K562 (cell line): ENCODE data around the gene PGD. TPM values are rescaled to one million over a fixed set of nuclear protein-coding genes. Genes with fewer than 3 reads are reported as not detected.

Experiments
- CBX8 ChIP-seq: fragments of 200-600 bp; sonication (generic); IDR thresholded peaks from 2 replicates; pipeline ENCODE4 v1.6.1; 2012; ENCODE audit warnings: borderline replicate concordance, mixed run types, low read depth, mild to moderate bottlenecking, moderate library complexity, mixed read lengths, low read length, control low read depth, inconsistent platforms; ENCODE audit not compliant: poor library complexity, severe bottlenecking; ENCODE audit errors: extremely low read depth
- HEY1 ChIP-seq: fragments of 250-450 bp; sonication (Bioruptor Pico); IDR thresholded peaks from 2 replicates; pipeline ENCODE4 v1.5.0; 2020; ENCODE audit warnings: mild to moderate bottlenecking, moderate library complexity, borderline replicate concordance
- KAT2B ChIP-seq: IDR thresholded peaks from one replicate; pipeline ENCODE4 v1.6.1; 2012; ENCODE audit warnings: low read depth, mild to moderate bottlenecking, control low read depth, inconsistent platforms, low read length, moderate library complexity
- NCOA2 ChIP-seq, 2 experiments: fragments of 450-650 bp; IDR thresholded peaks; 2 replicates each; pipeline ENCODE4 v1.6.1; 2018; ENCODE audit warnings: mild to moderate bottlenecking in 2 of 2, moderate library complexity in 1 of 2; ENCODE audit not compliant: partially characterized antibody in 2 of 2
- POLR2H ChIP-seq: IDR thresholded peaks from 2 replicates; pipeline ENCODE4 v1.6.1; 2016; ENCODE audit warnings: missing genetic modification characterization, low read depth, mild to moderate bottlenecking, control low read depth, missing compliant biosample characterization, moderate library complexity
- SNIP1 ChIP-seq: fragments of 450-650 bp; IDR thresholded peaks from 2 replicates; pipeline ENCODE4 v1.7.1; 2017; ENCODE audit warnings: low read depth, mild to moderate bottlenecking
- TEAD4 ChIP-seq, 2 experiments: sonication (generic) in 1 of 2; formaldehyde crosslinking in 1 of 2; IDR thresholded peaks; 2 replicates each; pipeline versions ENCODE4 v1.6.1 to v1.8.0; 2012 to 2022; ENCODE audit warnings: borderline replicate concordance in 1 of 2, inconsistent platforms in 1 of 2, low read length in 1 of 2, mild to moderate bottlenecking in 1 of 2, missing genetic modification reagents in 1 of 2
- XRCC3 ChIP-seq: fragments of 450-650 bp; IDR thresholded peaks from 2 replicates; pipeline ENCODE4 v1.6.1; 2017; ENCODE audit warnings: mild to moderate bottlenecking, moderate library complexity
- polyA plus RNA-seq, 8 experiments: library from polyadenylated mRNA; depleted of rRNA in 4 of 8; stranded (reverse) in 5 of 8; unstranded in 3 of 8; fragments of >200 nt; fragmentation: Nextera tagmentation in 2 of 8; fragmentation: Illumina TruSeq in 1 of 8; extraction: Ambion mirVana in 2 of 8; extraction: Trizol in 1 of 8; gene quantifications; 2 replicates each; pipeline versions ENCODE4 v1.2.1 to v1.2.3, GENCODE V29; 2011 to 2014; ENCODE audit warnings: inconsistent platforms in 1 of 8, missing spikeins in 1 of 8
- total RNA-seq, 7 experiments: library from RNA; depleted of rRNA in 6 of 7; stranded (reverse); fragments of >200 nt in 6 of 7; fragmentation: Illumina TruSeq in 2 of 7; extraction: Trizol in 2 of 7; gene quantifications; 2 replicates each; pipeline versions ENCODE4 v1.2.1 to v1.2.3, GENCODE V29; 2011 to 2021; ENCODE audit warnings: low replicate concordance in 1 of 7
- TF ChIP-seq, protein P1 (sequence below): sonication (generic); formaldehyde crosslinking; IDR thresholded peaks from 2 replicates; pipeline ENCODE4 v1.9.0; 2022; ENCODE audit warnings: mild to moderate bottlenecking, missing genetic modification reagents
- TF ChIP-seq, protein P2 (sequence below): fragments of 250-450 bp; sonication (Bioruptor Pico); IDR thresholded peaks from 2 replicates; pipeline ENCODE4 v1.4.0; 2020; ENCODE audit warnings: mild to moderate bottlenecking, moderate library complexity, borderline replicate concordance
- TF ChIP-seq, protein P3 (sequence below): sonication (generic); formaldehyde crosslinking; IDR thresholded peaks from 2 replicates; pipeline ENCODE4 v1.8.0; 2023; ENCODE audit warnings: mild to moderate bottlenecking, missing genetic modification reagents
- TF ChIP-seq, protein P4 (sequence below): sonication (generic); formaldehyde crosslinking; IDR thresholded peaks from 2 replicates; pipeline ENCODE4 v1.8.1; 2023; ENCODE audit warnings: mild to moderate bottlenecking, missing genetic modification reagents
- TF ChIP-seq, protein P5 (sequence below): sonication (generic); formaldehyde crosslinking; IDR thresholded peaks from 2 replicates; pipeline ENCODE4 v1.8.1; 2023; ENCODE audit warnings: mild to moderate bottlenecking, missing genetic modification reagents
- TF ChIP-seq, protein P6 (sequence below): fragments of 450-650 bp; IDR thresholded peaks from 2 replicates; pipeline ENCODE4 v1.6.1; 2017; ENCODE audit warnings: antibody characterized with exemption

The PGD gene
- total and polyA plus RNA-seq, 9 of the 15 experiments (the other 6 are each of a cell fraction or from before 2014, with no cell fraction given), result 177 to 542 (median 270) TPM

DNA sequence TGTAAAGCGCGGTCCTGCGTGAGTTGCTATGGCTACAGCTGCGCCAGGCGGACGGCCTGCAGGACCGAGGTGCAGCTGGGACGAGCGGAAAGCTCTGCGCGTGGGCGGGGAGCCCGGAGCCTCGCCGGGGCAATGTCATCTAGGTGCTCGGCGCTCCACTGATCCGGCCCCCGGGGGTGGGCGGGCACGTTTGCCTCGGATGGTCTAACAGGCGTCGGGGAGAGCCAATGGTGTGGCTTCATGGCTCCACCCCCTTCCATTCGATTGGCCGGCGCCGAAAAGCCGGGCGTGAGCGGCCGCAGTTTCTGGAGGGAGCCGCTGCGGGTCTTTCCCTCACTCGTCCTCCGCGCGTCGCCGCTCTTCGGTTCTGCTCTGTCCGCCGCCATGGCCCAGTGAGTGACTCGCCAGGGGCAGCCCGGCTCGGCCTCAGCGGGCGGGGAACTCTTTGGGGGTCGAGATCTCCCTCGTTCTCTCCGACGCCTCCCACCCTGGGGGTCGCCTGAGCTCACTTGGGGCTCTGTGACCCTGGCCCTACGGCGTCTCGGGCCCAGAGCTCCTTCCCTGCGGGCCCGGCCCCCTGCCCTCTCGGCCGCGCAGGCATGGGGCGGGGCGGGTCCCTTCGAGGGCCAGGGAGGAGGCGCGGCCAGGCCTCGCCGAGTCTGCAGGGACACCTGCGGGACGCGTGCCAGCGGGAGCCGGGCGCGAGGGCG is at the start of gene PGD (continued):
- TF ChIP-seq, protein P1, sequence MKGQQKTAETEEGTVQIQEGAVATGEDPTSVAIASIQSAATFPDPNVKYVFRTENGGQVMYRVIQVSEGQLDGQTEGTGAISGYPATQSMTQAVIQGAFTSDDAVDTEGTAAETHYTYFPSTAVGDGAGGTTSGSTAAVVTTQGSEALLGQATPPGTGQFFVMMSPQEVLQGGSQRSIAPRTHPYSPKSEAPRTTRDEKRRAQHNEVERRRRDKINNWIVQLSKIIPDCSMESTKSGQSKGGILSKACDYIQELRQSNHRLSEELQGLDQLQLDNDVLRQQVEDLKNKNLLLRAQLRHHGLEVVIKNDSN (CRISPR knock-in tag), result peak; percentile 12; the same call in 1 of the 2 replicates
- TF ChIP-seq, protein P2, sequence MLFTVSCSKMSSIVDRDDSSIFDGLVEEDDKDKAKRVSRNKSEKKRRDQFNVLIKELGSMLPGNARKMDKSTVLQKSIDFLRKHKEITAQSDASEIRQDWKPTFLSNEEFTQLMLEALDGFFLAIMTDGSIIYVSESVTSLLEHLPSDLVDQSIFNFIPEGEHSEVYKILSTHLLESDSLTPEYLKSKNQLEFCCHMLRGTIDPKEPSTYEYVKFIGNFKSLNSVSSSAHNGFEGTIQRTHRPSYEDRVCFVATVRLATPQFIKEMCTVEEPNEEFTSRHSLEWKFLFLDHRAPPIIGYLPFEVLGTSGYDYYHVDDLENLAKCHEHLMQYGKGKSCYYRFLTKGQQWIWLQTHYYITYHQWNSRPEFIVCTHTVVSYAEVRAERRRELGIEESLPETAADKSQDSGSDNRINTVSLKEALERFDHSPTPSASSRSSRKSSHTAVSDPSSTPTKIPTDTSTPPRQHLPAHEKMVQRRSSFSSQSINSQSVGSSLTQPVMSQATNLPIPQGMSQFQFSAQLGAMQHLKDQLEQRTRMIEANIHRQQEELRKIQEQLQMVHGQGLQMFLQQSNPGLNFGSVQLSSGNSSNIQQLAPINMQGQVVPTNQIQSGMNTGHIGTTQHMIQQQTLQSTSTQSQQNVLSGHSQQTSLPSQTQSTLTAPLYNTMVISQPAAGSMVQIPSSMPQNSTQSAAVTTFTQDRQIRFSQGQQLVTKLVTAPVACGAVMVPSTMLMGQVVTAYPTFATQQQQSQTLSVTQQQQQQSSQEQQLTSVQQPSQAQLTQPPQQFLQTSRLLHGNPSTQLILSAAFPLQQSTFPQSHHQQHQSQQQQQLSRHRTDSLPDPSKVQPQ, result no peak
- TF ChIP-seq SNIP1 (no peak), POLR2H (tag) (peak; percentile 81), KAT2B (no peak), CBX8 (no peak), XRCC3 (no peak; the same call in 1 of the 2 replicates), TEAD4 (IDR thresholded peaks at IDR 0.05; ENCODE audit: low read length) (no peak; the same call in none of the 2 replicates), TEAD4 (CRISPR knock-in tag; IDR thresholded peaks at IDR 0.05; ENCODE audit: borderline replicate concordance) (peak; percentile 72; the same call in 1 of the 2 replicates), HEY1 (CRISPR knock-in tag) (no peak), NCOA2 (IDR thresholded peaks at IDR 0.05; ENCODE audit: partially characterized antibody in 2 of 2) (no peak)
- TF ChIP-seq, protein P3, sequence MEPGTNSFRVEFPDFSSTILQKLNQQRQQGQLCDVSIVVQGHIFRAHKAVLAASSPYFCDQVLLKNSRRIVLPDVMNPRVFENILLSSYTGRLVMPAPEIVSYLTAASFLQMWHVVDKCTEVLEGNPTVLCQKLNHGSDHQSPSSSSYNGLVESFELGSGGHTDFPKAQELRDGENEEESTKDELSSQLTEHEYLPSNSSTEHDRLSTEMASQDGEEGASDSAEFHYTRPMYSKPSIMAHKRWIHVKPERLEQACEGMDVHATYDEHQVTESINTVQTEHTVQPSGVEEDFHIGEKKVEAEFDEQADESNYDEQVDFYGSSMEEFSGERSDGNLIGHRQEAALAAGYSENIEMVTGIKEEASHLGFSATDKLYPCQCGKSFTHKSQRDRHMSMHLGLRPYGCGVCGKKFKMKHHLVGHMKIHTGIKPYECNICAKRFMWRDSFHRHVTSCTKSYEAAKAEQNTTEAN (CRISPR knock-in tag), result no peak
- TF ChIP-seq, protein P4, sequence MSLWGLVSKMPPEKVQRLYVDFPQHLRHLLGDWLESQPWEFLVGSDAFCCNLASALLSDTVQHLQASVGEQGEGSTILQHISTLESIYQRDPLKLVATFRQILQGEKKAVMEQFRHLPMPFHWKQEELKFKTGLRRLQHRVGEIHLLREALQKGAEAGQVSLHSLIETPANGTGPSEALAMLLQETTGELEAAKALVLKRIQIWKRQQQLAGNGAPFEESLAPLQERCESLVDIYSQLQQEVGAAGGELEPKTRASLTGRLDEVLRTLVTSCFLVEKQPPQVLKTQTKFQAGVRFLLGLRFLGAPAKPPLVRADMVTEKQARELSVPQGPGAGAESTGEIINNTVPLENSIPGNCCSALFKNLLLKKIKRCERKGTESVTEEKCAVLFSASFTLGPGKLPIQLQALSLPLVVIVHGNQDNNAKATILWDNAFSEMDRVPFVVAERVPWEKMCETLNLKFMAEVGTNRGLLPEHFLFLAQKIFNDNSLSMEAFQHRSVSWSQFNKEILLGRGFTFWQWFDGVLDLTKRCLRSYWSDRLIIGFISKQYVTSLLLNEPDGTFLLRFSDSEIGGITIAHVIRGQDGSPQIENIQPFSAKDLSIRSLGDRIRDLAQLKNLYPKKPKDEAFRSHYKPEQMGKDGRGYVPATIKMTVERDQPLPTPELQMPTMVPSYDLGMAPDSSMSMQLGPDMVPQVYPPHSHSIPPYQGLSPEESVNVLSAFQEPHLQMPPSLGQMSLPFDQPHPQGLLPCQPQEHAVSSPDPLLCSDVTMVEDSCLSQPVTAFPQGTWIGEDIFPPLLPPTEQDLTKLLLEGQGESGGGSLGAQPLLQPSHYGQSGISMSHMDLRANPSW (CRISPR knock-in tag), result no peak
- TF ChIP-seq, protein P5, sequence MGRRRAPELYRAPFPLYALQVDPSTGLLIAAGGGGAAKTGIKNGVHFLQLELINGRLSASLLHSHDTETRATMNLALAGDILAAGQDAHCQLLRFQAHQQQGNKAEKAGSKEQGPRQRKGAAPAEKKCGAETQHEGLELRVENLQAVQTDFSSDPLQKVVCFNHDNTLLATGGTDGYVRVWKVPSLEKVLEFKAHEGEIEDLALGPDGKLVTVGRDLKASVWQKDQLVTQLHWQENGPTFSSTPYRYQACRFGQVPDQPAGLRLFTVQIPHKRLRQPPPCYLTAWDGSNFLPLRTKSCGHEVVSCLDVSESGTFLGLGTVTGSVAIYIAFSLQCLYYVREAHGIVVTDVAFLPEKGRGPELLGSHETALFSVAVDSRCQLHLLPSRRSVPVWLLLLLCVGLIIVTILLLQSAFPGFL (CRISPR knock-in tag), result no peak
- TF ChIP-seq, protein P6, sequence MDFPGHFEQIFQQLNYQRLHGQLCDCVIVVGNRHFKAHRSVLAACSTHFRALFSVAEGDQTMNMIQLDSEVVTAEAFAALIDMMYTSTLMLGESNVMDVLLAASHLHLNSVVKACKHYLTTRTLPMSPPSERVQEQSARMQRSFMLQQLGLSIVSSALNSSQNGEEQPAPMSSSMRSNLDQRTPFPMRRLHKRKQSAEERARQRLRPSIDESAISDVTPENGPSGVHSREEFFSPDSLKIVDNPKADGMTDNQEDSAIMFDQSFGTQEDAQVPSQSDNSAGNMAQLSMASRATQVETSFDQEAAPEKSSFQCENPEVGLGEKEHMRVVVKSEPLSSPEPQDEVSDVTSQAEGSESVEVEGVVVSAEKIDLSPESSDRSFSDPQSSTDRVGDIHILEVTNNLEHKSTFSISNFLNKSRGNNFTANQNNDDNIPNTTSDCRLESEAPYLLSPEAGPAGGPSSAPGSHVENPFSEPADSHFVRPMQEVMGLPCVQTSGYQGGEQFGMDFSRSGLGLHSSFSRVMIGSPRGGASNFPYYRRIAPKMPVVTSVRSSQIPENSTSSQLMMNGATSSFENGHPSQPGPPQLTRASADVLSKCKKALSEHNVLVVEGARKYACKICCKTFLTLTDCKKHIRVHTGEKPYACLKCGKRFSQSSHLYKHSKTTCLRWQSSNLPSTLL, result no peak
